Natural killer cell (primary cell): ENCODE results near the gene FTO. TPM values are rescaled to one million over a fixed set of nuclear protein-coding genes. Genes with fewer than 3 reads are reported as not detected.

Experiments
- ATAC-seq, 3 donors: fragments of 150-1000 bp in 2 of 3; fragments of 200-7000 bp in 1 of 3; cut with Tn5 transposase; 1 replicate in 1 of 3; 2 replicates in 2 of 3; pipeline ENCODE4 v1.10.0; 2021; ENCODE audit warnings: mild to moderate bottlenecking in 2 of 3, moderate library complexity in 2 of 3
- DNase-seq, 2 donors: peaks; one replicate each; pipeline versions ENCODE4 v3.0.0 to v3.0.0-alpha.2; 2013 to 2021; ENCODE audit warnings: mixed read lengths in 1 of 2
- H3K27ac ChIP-seq: one replicate; pipeline ENCODE4 v1.5.1; 2013; ENCODE audit warnings: mild to moderate bottlenecking, low read length
- H3K27me3 ChIP-seq: one replicate; pipeline ENCODE4 v1.6.1; 2013; ENCODE audit warnings: low read length; ENCODE audit not compliant: control insufficient read depth, insufficient read depth
- H3K36me3 ChIP-seq: one replicate; pipeline ENCODE4 v1.6.1; 2013; ENCODE audit warnings: low read length; ENCODE audit not compliant: control insufficient read depth, insufficient read depth
- H3K4me1 ChIP-seq: one replicate; pipeline ENCODE4 v1.6.1; 2013; ENCODE audit warnings: low read length; ENCODE audit not compliant: control insufficient read depth, insufficient read depth
- H3K4me3 ChIP-seq: one replicate; pipeline ENCODE4 v1.5.1; 2013; ENCODE audit warnings: low read length
- H3K9me3 ChIP-seq: one replicate; pipeline ENCODE4 v1.6.1; 2013; ENCODE audit warnings: low read length; ENCODE audit not compliant: control insufficient read depth, insufficient read depth
- H3K27ac Mint-ChIP-seq, 2 donors: one replicate each; pipeline ENCODE4 v1.8.0; 2022; ENCODE audit warnings: mild to moderate bottlenecking in 2 of 2, mixed read lengths in 2 of 2, moderate library complexity in 1 of 2
- H3K27me3 Mint-ChIP-seq, 2 donors: one replicate each; pipeline ENCODE4 v1.8.0; 2022; ENCODE audit warnings: low read depth in 2 of 2, mixed read lengths in 2 of 2
- H3K36me3 Mint-ChIP-seq: one replicate; pipeline ENCODE4 v1.8.0; 2022; ENCODE audit warnings: mixed read lengths
- H3K4me1 Mint-ChIP-seq, 2 donors: one replicate each; pipeline ENCODE4 v1.8.0; 2022; ENCODE audit warnings: mixed read lengths in 2 of 2
- H3K4me3 Mint-ChIP-seq: one replicate; pipeline ENCODE4 v1.8.0; 2022; ENCODE audit warnings: mild to moderate bottlenecking, moderate library complexity, mixed read lengths
- H3K9me3 Mint-ChIP-seq, 2 donors: one replicate each; pipeline ENCODE4 v1.8.0; 2022; ENCODE audit warnings: mixed read lengths in 2 of 2
- CTCF ChIP-seq: fragments of 200-600 bp; IDR thresholded peaks from one replicate; pipeline ENCODE4 v1.8.0; 2022; ENCODE audit warnings: antibody characterized with exemption
- WGBS: methylation state at CpG from one replicate; pipeline ENCODE4 v1.1.7; 2013; ENCODE audit warnings: missing lambda C conversion rate; ENCODE audit not compliant: insufficient coverage; 5-methylcytosine and 5-hydroxymethylcytosine counted together
- intact Hi-C: fragments of 100-400 bp; cut with micrococcal nuclease; formaldehyde crosslinking; loops from one replicate; pipeline ENCODE4 v1.14.2; 2022
- total RNA-seq, 4 donors: library from RNA; stranded (reverse); fragments of 120-200 nt in 1 of 4; gene quantifications; one replicate each; pipeline versions ENCODE4 v1.2.3 to v1.2.4, GENCODE V29; 2013 to 2022

The FTO gene
- total RNA-seq, 3 donors from 2014 or later (not counting 1 experiment from before 2014, with no cell fraction given) = 55.4 to 70.5 (median 55.4) TPM

GRCh38 chr16:53892155-53892554 lies 188.2 kb downstream of the FTO start:
- Histone ChIP-seq H3K27me3 (no peaks in the 10 kb centered on the region), H3K4me3 (no peak overlapping the region), H3K36me3 (peaks cover 7% of the 10 kb centered on the region), H3K4me1 (no peaks in the 10 kb centered on the region), H3K9me3 (no peaks in the 10 kb centered on the region), H3K27ac (no peak overlapping the region)
- ATAC-seq (peak in 2 of 3 donors; percentile 65 to 77), DNase-seq (peak; percentile 35 to 73)
- no peaks in the 10 kb centered on the region for H3K27me3 Mint-ChIP-seq
- intact Hi-C loops = no loop called here
- H3K9me3 Mint-ChIP-seq = no peaks in the 10 kb centered on the region
- no peak overlapping the region for H3K27ac Mint-ChIP-seq
- TF ChIP-seq CTCF = peak; percentile 84
- no peaks in the 10 kb centered on the region for H3K4me1 Mint-ChIP-seq
- no peak overlapping the region for H3K4me3 Mint-ChIP-seq
- WGBS = 48% methylated on average over 3 of the region's 3 CpGs
- no peaks in the 10 kb centered on the region for H3K36me3 Mint-ChIP-seq

GRCh38 chr16:53893731-53894435 lies 189.9 kb downstream of the FTO start:
- H3K4me1 Mint-ChIP-seq = peaks cover 1 to 5% of the 10 kb centered on the region in 2 donors
- H3K27ac Mint-ChIP-seq = no peak overlapping the region
- Histone ChIP-seq H3K27me3 (no peaks in the 10 kb centered on the region), H3K36me3 (peaks cover 5% of the 10 kb centered on the region), H3K4me3 (no peak overlapping the region), H3K27ac (no peak overlapping the region), H3K9me3 (no peaks in the 10 kb centered on the region), H3K4me1 (no peaks in the 10 kb centered on the region)
- DNase-seq = no peak
- no peaks in the 10 kb centered on the region for H3K27me3 Mint-ChIP-seq
- no peaks in the 10 kb centered on the region for H3K9me3 Mint-ChIP-seq
- no peak overlapping the region for H3K4me3 Mint-ChIP-seq
- no peaks in the 10 kb centered on the region for H3K36me3 Mint-ChIP-seq
- ATAC-seq = no peak
- intact Hi-C loops = no loop called here
- 94% methylated on average over 4 of the region's 5 CpGs for WGBS
- TF ChIP-seq CTCF = no peak

- H3K4me3 ChIP-seq = no peak overlapping the region
- intact Hi-C loops = no loop called here
- H3K27ac Mint-ChIP-seq = no peak overlapping the region
- no peak overlapping the region for H3K27ac ChIP-seq
- H3K36me3 ChIP-seq = no peaks in the 10 kb centered on the region
- H3K9me3 ChIP-seq = no peaks in the 10 kb centered on the region
- no peak for TF ChIP-seq CTCF
- H3K4me3 Mint-ChIP-seq = no peak overlapping the region
- H3K9me3 Mint-ChIP-seq = no peaks in the 10 kb centered on the region
- ATAC-seq = no peak
- no peaks in the 10 kb centered on the region for H3K27me3 ChIP-seq
- H3K27me3 Mint-ChIP-seq = no peaks in the 10 kb centered on the region
- H3K4me1 Mint-ChIP-seq = peaks cover 8 to 9% of the 10 kb centered on the region in 2 donors
- 79% methylated on average over 2 of the region's 3 CpGs for WGBS
- no peaks in the 10 kb centered on the region for H3K4me1 ChIP-seq
- no peak for DNase-seq
- H3K36me3 Mint-ChIP-seq = no peaks in the 10 kb centered on the region
Measured at GRCh38 chr16:53894686-53895085, 190.7 kb downstream of the FTO start.

- TF ChIP-seq CTCF = no peak
- no peak for ATAC-seq
- Mint-ChIP-seq H3K27ac (no peak overlapping the region), H3K27me3 (no peaks in the 10 kb centered on the region), H3K36me3 (no peaks in the 10 kb centered on the region), H3K9me3 (no peaks in the 10 kb centered on the region), H3K4me3 (no peak overlapping the region), H3K4me1 (peaks cover 8 to 9% of the 10 kb centered on the region in 2 donors)
- Histone ChIP-seq H3K27me3 (no peaks in the 10 kb centered on the region), H3K9me3 (no peaks in the 10 kb centered on the region), H3K36me3 (no peaks in the 10 kb centered on the region), H3K4me1 (no peaks in the 10 kb centered on the region), H3K4me3 (no peak overlapping the region), H3K27ac (no peak overlapping the region)
- 100% methylated on average over 1 of the region's 2 CpGs for WGBS
- intact Hi-C loops = no loop called here
- DNase-seq = no peak
Measured at GRCh38 chr16:53895433-53895832, 191.5 kb downstream of the FTO start.
